SK-N-SH treated with all-trans-retinoic acid at 6 μM for 48 hours (cell line): ENCODE data around the gene ADORA1.

ENCODE experiments used
- BACH2 ChIP-seq: fragments of 250-450 bp; sonication (Bioruptor Pico); IDR thresholded peaks from 2 replicates; pipeline ENCODE4 v1.9.0; 2021; ENCODE audit warnings: mild to moderate bottlenecking, borderline replicate concordance
- ISL1 ChIP-seq: fragments of 250-450 bp; sonication (Bioruptor Pico); IDR thresholded peaks from 2 replicates; pipeline ENCODE4 v2.1.2; 2022; ENCODE audit warnings: mild to moderate bottlenecking, moderate library complexity
- SNAI2 ChIP-seq: fragments of 250-450 bp; sonication (Bioruptor Pico); IDR thresholded peaks from 2 replicates; pipeline ENCODE4 v1.5.0; 2020; ENCODE audit warnings: mild to moderate bottlenecking, moderate library complexity
- ZFP3 ChIP-seq: fragments of 250-450 bp; sonication (Bioruptor Pico); IDR thresholded peaks from 2 replicates; pipeline ENCODE4 v1.5.0; 2020; ENCODE audit warnings: mild to moderate bottlenecking, moderate library complexity
- ZNF70 ChIP-seq: fragments of 450-650 bp; formaldehyde crosslinking; IDR thresholded peaks from 2 replicates; pipeline ENCODE4 v1.5.0; 2020; ENCODE audit warnings: mild to moderate bottlenecking, moderate library complexity
- ZNF8 ChIP-seq: fragments of 450-650 bp; formaldehyde crosslinking; IDR thresholded peaks from 2 replicates; pipeline ENCODE4 v1.5.0; 2020; ENCODE audit warnings: mild to moderate bottlenecking, moderate library complexity
- TF ChIP-seq, protein P1 (sequence below): fragments of 250-450 bp; sonication (Bioruptor Pico); IDR thresholded peaks from 2 replicates; pipeline ENCODE4 v1.8.0; 2020; ENCODE audit warnings: mild to moderate bottlenecking, moderate library complexity, borderline replicate concordance
- TF ChIP-seq, protein P2 (sequence below): fragments of 250-450 bp; sonication (Bioruptor Pico); IDR thresholded peaks from 2 replicates; pipeline ENCODE4 v1.5.1; 2021; ENCODE audit warnings: mild to moderate bottlenecking, moderate library complexity

DNA sequence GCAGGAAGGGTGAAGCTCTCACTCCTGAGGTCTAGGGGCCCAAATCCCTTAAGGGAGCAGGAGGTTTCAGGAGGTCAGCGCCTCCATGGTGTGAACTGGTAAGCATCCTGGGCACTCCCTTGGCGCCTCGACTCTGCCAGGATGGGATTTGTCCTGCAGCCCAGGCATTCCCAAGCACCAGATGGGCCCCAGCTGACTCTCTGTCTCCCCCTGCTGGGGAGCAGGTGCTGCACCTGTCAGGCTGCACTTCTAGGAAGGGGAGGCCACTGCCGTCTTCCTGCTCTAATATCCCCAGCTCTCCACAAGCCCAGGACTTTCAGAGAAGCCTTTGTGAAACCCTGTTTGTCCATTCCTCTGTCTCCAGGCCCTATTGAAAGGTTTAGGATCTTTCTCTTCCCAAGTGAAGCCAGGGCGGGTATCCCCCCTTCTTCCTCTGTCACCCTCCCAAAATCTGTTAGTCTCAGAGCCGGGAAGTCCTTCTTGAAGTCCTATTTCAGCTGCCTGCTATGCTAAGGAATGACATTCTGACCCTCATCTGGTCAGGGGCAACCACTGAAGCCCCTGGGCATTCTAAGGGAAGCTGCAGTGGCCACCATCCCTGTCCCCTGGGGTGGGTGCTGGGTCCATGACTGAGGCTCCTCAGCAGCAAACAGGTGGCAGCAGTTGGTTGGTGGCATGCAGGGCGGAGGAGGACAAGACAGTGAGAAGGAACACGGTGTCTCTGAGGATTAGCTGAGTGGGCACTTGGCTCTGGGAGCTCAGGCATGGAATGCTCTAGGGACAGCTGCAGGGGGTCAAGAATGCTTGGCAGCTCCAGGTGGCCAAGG, 44.9 kb downstream of the ADORA1 start:
- TF ChIP-seq ZNF8 (CRISPR knock-in tag) (no peak), BACH2 (CRISPR knock-in tag) (no peak), SNAI2 (CRISPR knock-in tag) (no peak), ZFP3 (CRISPR knock-in tag) (no peak), ZNF70 (CRISPR knock-in tag) (no peak), ISL1 (CRISPR knock-in tag) (no peak)
- TF ChIP-seq, protein P1, sequence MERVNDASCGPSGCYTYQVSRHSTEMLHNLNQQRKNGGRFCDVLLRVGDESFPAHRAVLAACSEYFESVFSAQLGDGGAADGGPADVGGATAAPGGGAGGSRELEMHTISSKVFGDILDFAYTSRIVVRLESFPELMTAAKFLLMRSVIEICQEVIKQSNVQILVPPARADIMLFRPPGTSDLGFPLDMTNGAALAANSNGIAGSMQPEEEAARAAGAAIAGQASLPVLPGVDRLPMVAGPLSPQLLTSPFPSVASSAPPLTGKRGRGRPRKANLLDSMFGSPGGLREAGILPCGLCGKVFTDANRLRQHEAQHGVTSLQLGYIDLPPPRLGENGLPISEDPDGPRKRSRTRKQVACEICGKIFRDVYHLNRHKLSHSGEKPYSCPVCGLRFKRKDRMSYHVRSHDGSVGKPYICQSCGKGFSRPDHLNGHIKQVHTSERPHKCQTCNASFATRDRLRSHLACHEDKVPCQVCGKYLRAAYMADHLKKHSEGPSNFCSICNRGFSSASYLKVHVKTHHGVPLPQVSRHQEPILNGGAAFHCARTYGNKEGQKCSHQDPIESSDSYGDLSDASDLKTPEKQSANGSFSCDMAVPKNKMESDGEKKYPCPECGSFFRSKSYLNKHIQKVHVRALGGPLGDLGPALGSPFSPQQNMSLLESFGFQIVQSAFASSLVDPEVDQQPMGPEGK (CRISPR knock-in tag) = no peak
- TF ChIP-seq, protein P2, sequence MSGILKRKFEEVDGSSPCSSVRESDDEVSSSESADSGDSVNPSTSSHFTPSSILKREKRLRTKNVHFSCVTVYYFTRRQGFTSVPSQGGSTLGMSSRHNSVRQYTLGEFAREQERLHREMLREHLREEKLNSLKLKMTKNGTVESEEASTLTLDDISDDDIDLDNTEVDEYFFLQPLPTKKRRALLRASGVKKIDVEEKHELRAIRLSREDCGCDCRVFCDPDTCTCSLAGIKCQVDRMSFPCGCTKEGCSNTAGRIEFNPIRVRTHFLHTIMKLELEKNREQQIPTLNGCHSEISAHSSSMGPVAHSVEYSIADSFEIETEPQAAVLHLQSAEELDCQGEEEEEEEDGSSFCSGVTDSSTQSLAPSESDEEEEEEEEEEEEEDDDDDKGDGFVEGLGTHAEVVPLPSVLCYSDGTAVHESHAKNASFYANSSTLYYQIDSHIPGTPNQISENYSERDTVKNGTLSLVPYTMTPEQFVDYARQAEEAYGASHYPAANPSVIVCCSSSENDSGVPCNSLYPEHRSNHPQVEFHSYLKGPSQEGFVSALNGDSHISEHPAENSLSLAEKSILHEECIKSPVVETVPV (CRISPR knock-in tag) = no peak
